Testis (tissue), 2 donors: ENCODE data around the gene PITX1.

Experiments
- CTCF ChIP-seq, 3 experiments: fragments of 450-650 bp in 2 of 3; fragments of 200-600 bp in 1 of 3; sonication (generic) in 1 of 3; IDR thresholded peaks; one replicate each; pipeline ENCODE4 v1.5.1; 2016 to 2019; ENCODE audit warnings: antibody characterized with exemption in 3 of 3, mild to moderate bottlenecking in 2 of 3, moderate library complexity in 1 of 3
- POLR2A ChIP-seq: fragments of 450-650 bp; IDR thresholded peaks from one replicate; pipeline ENCODE4 v1.6.1; 2017; ENCODE audit warnings: antibody characterized with exemption, mild to moderate bottlenecking, moderate library complexity

- TF ChIP-seq POLR2A (no peak), CTCF (IDR thresholded peaks at IDR 0.05) (no peak)
These were observed 7.3 kb downstream of the PITX1 start for GRCh38 chr5:135026645-135027265.
